Activated CD8-positive, alpha-beta T cell treated with anti-CD3 and anti-CD28 coated beads, Interleukin-2, amount 10 ng/mL, durations not matched to agents 7 days and 5 days (primary cell): Measurements from ENCODE around the gene PPWD1. TPM values are rescaled to one million over a fixed set of nuclear protein-coding genes. Genes with fewer than 3 reads are reported as not detected.
A peak's percentile ranks its signal among the peaks of the same experiment; 100 is the strongest.
"Not testable (repeated sequence)": the region's sequence is repeated elsewhere in the genome, so short reads cannot be mapped to it uniquely, and the experiment has no call there.

Experiments
- ATAC-seq: fragments of 150-1000 bp; cut with Tn5 transposase; one replicate; pipeline ENCODE4 v1.10.0; 2021; ENCODE audit warnings: moderate library complexity
- CTCF ChIA-PET: fragments of 350-600 bp; sonication (Branson Sonifier 250); formaldehyde crosslinking; loops from one replicate; lab custom pipeline; 2021; ENCODE audit warnings: antibody characterized with exemption; lab: Charles Lee
- POLR2A ChIA-PET: fragments of 350-600 bp; sonication (Branson Sonifier 250); formaldehyde crosslinking; loops from one replicate; lab custom pipeline; 2021; ENCODE audit warnings: antibody characterized with exemption; lab: Charles Lee
- DNase-seq: peaks from one replicate; pipeline ENCODE4 v3.0.0-alpha.2; 2020
- H3K27ac Mint-ChIP-seq: one replicate; pipeline ENCODE4 v1.8.0; 2021; ENCODE audit warnings: mild to moderate bottlenecking, mixed read lengths
- H3K27me3 Mint-ChIP-seq: one replicate; pipeline ENCODE4 v1.8.0; 2021; ENCODE audit warnings: low read depth, mixed read lengths
- H3K36me3 Mint-ChIP-seq: one replicate; pipeline ENCODE4 v1.8.0; 2021; ENCODE audit warnings: low read depth, mixed read lengths
- H3K4me1 Mint-ChIP-seq: one replicate; pipeline ENCODE4 v1.8.0; 2021; ENCODE audit warnings: low read depth, mixed read lengths
- H3K4me3 Mint-ChIP-seq: one replicate; pipeline ENCODE4 v1.8.0; 2021; ENCODE audit warnings: mild to moderate bottlenecking, mixed read lengths
- H3K9me3 Mint-ChIP-seq: one replicate; pipeline ENCODE4 v1.8.0; 2022; ENCODE audit warnings: mixed read lengths; ENCODE audit not compliant: insufficient read depth
- total RNA-seq, 2 experiments: library from RNA; stranded (reverse); gene quantifications; one replicate each; pipeline ENCODE4 v1.2.3, GENCODE V29; 2021

The PPWD1 gene
- total RNA-seq, 2 experiments from 2014 or later: 46.5 to 47.7 TPM

DNA sequence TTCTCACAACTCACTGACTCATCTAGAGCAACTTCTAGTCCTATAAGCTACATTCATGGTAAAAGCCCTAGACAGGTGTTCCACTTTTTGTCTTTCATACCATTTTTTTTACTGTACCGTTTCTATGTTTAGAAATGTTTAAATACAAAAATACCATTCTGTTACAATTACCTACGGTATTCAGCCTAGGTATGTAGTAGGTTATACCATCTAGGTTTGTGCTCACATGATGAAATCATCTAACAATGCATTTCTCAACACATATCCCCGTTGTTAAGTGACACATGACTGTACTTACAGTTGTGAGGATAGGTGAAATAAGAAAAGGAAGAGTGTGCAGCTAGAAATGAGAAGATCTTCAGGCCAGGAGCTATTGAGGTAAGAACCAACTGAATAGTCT lies 6.4 kb upstream of the PPWD1 start:
- Mint-ChIP-seq H3K9me3 (no peaks in the 10 kb centered on the region), H3K4me1 (peaks cover 40% of the 10 kb centered on the region), H3K4me3 (no peak overlapping the region), H3K36me3 (peaks cover 57% of the 10 kb centered on the region), H3K27ac (no peak overlapping the region), H3K27me3 (no peaks in the 10 kb centered on the region)
- ATAC-seq: no peak
- DNase-seq: no peak
- ChIA-PET POLR2A (interaction anchor here (0.6 kb wide), 1 partner anchor 18 kb away, joined by 3 read pairs; no protein-coding TSS in a partner anchor), CTCF (no interaction called here)

DNA sequence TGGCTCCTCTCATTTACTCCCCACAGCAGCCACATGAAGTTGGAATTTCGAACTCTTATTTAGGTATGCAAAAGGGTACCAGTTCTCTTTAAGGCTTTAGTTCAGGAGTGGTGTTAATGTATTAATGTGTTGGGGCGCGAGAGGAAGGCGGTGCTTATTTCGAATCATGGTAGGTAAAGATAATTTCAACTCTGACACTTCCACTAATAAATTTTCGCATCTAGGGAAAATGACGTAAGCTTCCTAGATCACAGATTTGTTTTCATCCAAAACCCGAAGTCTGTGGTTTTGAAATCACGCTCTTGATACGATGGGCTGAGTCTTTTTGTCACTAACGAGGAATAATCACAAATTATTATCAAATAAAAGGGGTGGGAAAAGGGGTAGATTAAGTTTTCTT lies 681 bp downstream of the PPWD1 start:
- ATAC-seq (no peak), DNase-seq (no peak)
- Mint-ChIP-seq H3K27me3 (no peaks in the 10 kb centered on the region), H3K27ac (peak overlapping the region; percentile 97), H3K9me3 (no peaks in the 10 kb centered on the region), H3K4me1 (peaks cover 44% of the 10 kb centered on the region), H3K36me3 (peaks cover 38% of the 10 kb centered on the region), H3K4me3 (peak overlapping the region; percentile 91)
- POLR2A ChIA-PET: interaction anchor here (0.8 to 3.3 kb wide), 17 partner anchors 8 to 795 kb away, joined by 3 to 25 read pairs (median 5); partner anchors contain the start of genes CWC27, ERBIN, NLN and SGTB
- CTCF ChIA-PET: interaction anchor here (1.1 to 1.7 kb wide), 3 partner anchors 27 to 753 kb away, joined by 3 to 7 read pairs (median 4); no protein-coding TSS in a partner anchor

DNA sequence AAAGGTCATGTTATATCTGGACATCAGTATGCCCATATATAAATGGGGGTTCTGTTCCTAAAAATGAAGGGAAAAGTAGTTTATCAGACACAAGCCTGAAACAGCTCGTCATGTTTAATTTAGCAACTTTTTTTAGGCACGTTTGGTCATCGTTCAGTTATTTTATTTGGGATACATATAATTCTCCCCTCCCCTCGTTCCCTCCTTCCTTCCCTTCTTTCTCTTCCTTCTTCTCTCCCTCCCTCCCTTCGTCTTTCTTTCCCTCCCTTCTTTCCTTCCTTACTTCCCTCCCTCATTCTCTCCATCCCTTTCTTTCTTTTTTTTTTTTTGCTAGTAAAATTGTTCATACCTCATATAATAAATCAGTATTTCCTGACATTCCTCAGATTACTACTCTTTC lies 3.4 kb downstream of the PPWD1 start:
- Mint-ChIP-seq H3K4me3 (no peak overlapping the region), H3K27ac (no peak overlapping the region), H3K4me1 (peaks cover 29% of the 10 kb centered on the region), H3K36me3 (peaks cover 23% of the 10 kb centered on the region), H3K27me3 (no peaks in the 10 kb centered on the region), H3K9me3 (no peaks in the 10 kb centered on the region)
- ATAC-seq (no peak), DNase-seq (no peak)
- POLR2A ChIA-PET: interaction anchor here (1.3 kb wide), 1 partner anchor 11 kb away, joined by 3 read pairs; no protein-coding TSS in a partner anchor
- CTCF ChIA-PET: no interaction called here

DNA sequence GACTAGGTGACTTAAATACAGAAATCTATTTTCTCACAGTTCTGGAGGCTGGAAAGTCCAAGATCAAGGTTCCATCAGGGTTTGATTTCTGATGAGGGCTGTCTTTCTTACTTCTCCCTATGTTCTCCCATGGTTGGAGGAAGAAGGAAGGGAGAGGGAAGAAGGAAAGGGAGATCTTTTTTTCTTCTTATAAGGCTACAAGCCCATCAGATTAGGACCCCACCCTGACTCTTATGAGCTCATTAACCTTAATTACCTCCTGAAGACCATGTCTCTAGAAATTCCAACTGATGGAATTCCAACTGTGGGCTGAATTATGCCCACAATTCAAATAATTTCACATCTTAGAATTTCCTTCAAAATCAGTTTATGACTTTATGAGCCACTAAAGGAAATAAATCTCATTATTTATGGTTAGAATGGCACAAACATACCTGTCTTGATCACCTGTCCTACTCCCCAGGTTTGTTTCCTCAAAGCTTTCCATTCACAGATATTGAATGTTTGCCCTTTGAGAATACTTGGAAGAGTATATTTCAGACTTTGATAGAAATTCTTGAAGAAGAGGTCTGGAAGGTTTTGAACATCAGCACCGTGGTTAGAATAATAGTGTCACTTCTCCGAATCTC lies 7.6 kb downstream of the PPWD1 start:
- Mint-ChIP-seq H3K36me3 (peaks cover 39% of the 10 kb centered on the region), H3K27me3 (no peaks in the 10 kb centered on the region), H3K4me1 (peaks cover 11% of the 10 kb centered on the region), H3K27ac (no peak overlapping the region), H3K4me3 (no peak overlapping the region), H3K9me3 (no peaks in the 10 kb centered on the region)
- ATAC-seq (no peak), DNase-seq (no peak)
- ChIA-PET POLR2A (interaction anchor here (1.8 kb wide), 1 partner anchor 8 kb away, joined by 13 read pairs; the partner anchor contains the start of genes CENPK and PPWD1), CTCF (no interaction called here)

DNA sequence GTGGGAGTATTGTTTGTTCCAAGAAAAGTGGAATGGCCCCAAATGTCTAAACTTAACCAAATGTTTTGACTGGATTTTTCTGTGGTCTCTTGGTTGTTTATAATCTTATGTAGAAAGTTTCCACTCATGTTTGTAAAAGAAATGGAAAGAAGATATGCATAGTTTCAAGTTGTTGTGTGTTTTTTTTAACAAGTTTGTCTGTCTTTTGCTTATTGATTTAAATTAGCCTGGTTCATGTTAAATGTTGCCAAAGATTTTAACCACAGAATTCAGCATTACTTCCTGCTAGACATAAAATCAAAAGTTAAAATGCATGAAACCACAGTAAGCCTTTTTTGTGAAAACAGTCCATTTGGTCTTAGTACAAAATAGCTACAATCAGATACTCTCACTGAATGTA lies 14.0 kb downstream of the PPWD1 start:
- no peak overlapping the region for H3K27ac Mint-ChIP-seq
- no peak for ATAC-seq
- no peaks in the 10 kb centered on the region for H3K9me3 Mint-ChIP-seq
- DNase-seq: no peak
- no peak overlapping the region for H3K4me3 Mint-ChIP-seq
- peaks cover 11% of the 10 kb centered on the region for H3K4me1 Mint-ChIP-seq
- H3K27me3 Mint-ChIP-seq: no peaks in the 10 kb centered on the region
- H3K36me3 Mint-ChIP-seq: peaks cover 52% of the 10 kb centered on the region
- CTCF ChIA-PET: no interaction called here
- POLR2A ChIA-PET: interaction anchor here (0.9 to 1.2 kb wide), 3 partner anchors 11 to 14 kb away, joined by 3 to 4 read pairs (median 3); partner anchors contain the start of genes CENPK and PPWD1

DNA sequence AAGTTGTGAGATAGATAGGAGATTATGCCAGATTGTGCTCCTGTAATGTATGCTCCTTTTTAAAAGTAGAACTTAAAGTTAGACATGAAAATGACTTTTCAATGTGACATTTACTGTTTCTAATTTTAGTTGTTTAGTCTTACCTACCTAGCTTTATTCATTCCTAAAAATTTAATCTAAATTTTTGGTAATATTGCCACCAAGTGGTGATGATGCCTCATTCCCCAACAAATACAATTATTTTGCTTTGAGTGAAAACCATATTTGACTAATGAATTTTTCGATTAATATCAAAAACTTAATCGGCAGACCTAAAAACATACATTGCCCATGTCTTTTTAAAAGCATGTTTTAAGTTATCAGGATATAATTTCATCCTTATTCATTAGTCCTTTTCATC lies 25.6 kb downstream of the PPWD1 start:
- ChIA-PET POLR2A (no interaction called here), CTCF (interaction anchor here (0.8 to 1.8 kb wide), 2 partner anchors 36 to 106 kb away, joined by 3 read pairs; partner anchors contain the start of gene TRIM23)
- Mint-ChIP-seq H3K27ac (no peak overlapping the region), H3K4me3 (no peak overlapping the region), H3K36me3 (peaks cover 33% of the 10 kb centered on the region), H3K4me1 (no peaks in the 10 kb centered on the region), H3K27me3 (no peaks in the 10 kb centered on the region), H3K9me3 (no peaks in the 10 kb centered on the region)
- DNase-seq (no peak), ATAC-seq (no peak)

DNA sequence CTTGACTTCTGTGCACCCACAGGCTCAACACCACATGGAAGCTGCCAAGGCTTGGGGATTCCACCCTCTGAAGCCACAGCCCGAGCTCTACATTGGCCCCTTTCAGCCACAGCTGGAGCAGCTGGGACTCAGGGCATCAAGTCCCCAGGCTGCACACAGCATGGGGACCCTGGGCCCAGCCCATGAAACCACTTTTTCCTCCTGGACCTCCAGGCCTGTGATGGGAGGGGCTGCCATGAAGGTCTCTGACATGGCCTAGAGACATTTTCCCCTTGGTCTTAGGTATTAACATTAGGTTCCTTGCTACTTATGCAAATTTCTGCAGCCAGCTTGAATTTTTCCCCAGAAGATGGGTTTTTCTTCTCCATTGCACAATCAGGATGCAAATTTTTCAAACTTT lies 38.7 kb downstream of the PPWD1 start:
- DNase-seq, POLR2A ChIA-PET, H3K27ac Mint-ChIP-seq, H3K27me3 Mint-ChIP-seq, H3K9me3 Mint-ChIP-seq, ATAC-seq, CTCF ChIA-PET, H3K4me1 Mint-ChIP-seq, H3K4me3 Mint-ChIP-seq: not testable (repeated sequence)
- peaks cover 67% of the 10 kb centered on the region for H3K36me3 Mint-ChIP-seq

DNA sequence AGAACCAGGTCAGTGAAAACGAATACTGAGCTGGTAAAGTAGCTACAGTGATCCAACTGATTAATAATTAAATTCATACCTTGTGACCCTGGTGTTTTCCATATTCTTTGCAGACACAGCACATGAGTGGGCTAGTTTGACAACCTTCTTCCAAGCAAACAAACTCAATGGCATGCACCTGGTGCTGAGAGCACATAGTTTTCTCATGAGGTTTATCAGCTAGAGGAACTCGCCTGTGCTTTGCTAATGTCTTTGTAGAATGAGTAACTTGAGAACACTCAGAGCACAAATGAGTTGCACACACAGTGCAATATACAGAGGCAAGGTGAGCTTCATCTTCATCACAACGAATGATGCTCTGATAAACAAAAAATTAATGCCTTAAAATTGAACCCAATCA lies 48.4 kb downstream of the PPWD1 start:
- ATAC-seq (no peak), DNase-seq (no peak)
- Mint-ChIP-seq H3K4me1 (no peaks in the 10 kb centered on the region), H3K36me3 (peaks cover 44% of the 10 kb centered on the region), H3K4me3 (no peak overlapping the region), H3K9me3 (no peaks in the 10 kb centered on the region), H3K27me3 (no peaks in the 10 kb centered on the region), H3K27ac (no peak overlapping the region)
- ChIA-PET CTCF (interaction anchor here (0.7 to 2.5 kb wide), 3 partner anchors 12 to 55 kb away, joined by 3 to 8 read pairs (median 3); partner anchors contain the start of gene TRIM23), POLR2A (interaction anchor here (1.5 to 1.6 kb wide), 2 partner anchors 12 to 48 kb away, joined by 4 to 8 read pairs; partner anchors contain the start of genes CENPK, PPWD1 and TRIM23)

DNA sequence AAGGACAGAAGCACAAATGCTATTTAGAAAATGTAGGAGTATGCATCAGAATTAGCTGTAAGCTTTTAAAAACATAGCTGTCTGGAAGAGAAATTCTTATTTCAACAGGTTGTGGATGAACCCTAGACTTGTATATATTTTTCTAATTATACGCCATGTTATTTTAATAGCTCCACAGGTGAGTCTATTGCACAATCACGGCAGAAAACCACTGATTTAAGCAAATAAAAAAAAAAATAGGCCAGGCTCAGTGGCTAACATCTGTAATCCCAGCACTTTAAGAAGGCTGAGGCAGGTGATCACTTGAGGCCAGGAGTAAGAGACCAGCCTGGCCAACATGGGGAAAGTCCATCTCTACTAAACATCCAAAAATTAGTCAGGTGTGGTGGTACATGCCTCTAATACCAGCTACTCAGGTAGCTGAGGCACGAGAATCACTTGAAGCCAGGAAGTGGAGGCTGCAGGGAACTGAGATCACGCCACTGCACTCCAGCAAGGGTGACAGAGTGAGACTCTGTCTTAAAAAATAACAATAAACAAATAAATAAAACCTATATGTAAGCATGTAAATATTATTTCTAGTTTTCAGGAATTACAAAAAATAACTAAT lies 49.3 kb downstream of the PPWD1 start:
- no peak overlapping the region for H3K27ac Mint-ChIP-seq

DNA sequence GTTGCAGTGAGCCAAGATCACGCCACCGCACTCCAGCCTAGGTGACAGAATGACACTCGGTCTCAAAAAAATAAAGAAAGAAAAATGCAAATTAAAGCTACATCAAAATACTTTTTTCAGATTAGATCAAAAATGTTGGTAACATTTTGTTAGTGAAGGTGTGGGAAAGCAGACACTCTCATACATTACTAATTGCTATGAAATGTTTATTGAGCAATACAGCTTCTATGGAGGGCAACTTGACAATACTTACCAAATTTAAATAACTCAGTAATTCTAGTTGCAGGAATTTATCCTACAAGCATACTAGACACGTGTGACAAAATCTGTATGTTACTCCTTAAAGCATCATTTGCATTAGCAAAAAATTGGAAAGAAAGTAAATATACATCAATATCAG lies 56.9 kb downstream of the PPWD1 start:
- Mint-ChIP-seq H3K4me1 (peaks cover 15% of the 10 kb centered on the region), H3K27me3 (no peaks in the 10 kb centered on the region), H3K27ac (no peak overlapping the region), H3K4me3 (no peak overlapping the region), H3K9me3 (no peaks in the 10 kb centered on the region), H3K36me3 (peaks cover 10% of the 10 kb centered on the region)
- ATAC-seq (no peak), DNase-seq (no peak)
- POLR2A ChIA-PET: interaction anchor here (1.3 kb wide), 1 partner anchor 57 kb away, joined by 5 read pairs; the partner anchor contains the start of genes CENPK and PPWD1
- CTCF ChIA-PET: no interaction called here

More for the DNA sequence above, 49.3 kb downstream of the PPWD1 start:
- CTCF ChIA-PET: interaction anchor here (1.1 to 2.5 kb wide), 2 partner anchors 11 to 56 kb away, joined by 3 to 8 read pairs; partner anchors contain the start of gene TRIM23
- Mint-ChIP-seq H3K4me1 (no peaks in the 10 kb centered on the region), H3K4me3 (no peak overlapping the region), H3K36me3 (peaks cover 38% of the 10 kb centered on the region), H3K27me3 (no peaks in the 10 kb centered on the region), H3K9me3 (no peaks in the 10 kb centered on the region)
- POLR2A ChIA-PET: interaction anchor here (1.5 to 1.6 kb wide), 2 partner anchors 11 to 49 kb away, joined by 4 to 8 read pairs; partner anchors contain the start of genes CENPK, PPWD1 and TRIM23
- DNase-seq (no peak), ATAC-seq (no peak)

DNA sequence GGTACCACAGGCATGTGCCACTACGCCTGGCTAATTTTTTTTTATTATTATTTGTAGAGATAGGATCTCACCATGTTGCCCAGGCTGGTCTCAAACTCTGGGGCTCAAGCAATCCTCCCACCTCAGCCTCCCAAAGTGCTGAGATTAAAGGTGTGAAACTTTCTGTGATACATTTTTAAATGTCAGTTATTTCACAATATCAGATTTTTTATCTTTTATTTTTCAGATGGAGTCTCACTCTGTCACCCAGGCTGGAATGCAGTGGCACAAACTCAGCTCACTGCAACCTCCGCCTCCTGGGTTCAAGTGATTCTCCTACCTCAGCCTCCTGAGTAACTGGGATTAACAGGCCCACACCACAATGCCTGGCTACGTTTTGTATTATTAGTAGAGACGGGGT lies 58.9 kb downstream of the PPWD1 start:
- POLR2A ChIA-PET, H3K9me3 Mint-ChIP-seq, H3K36me3 Mint-ChIP-seq, H3K27ac Mint-ChIP-seq, DNase-seq, H3K27me3 Mint-ChIP-seq, H3K4me3 Mint-ChIP-seq, ATAC-seq, CTCF ChIA-PET: not testable (repeated sequence)
- peaks cover 22% of the 10 kb centered on the region for H3K4me1 Mint-ChIP-seq
